ENCODE results near the gene SCP2D1.

DNA sequence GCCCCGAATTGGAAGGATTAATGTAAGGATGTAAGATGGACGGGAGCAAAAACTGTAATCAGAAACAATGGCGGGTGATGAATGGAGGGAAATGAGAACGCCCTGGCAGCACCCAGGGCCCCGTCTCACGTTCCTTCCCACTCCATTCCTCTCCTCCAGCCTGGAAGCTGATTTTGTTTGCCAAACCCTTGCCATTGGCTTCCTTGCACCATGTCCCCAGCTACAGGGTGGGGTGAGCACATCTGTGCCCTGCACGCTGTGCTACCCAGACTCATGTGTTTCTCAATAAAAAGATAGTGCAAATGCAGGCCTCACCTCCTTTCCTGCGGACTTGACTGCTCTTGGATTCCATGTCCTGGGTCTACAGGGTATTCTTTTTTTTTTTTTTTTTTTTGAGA is 26.7 kb downstream of the SCP2D1 start:
- TF ChIP-seq EP300 (IDR thresholded peaks at IDR 0.05; ENCODE audit: low read depth) (no peak), POLR2A (IDR thresholded peaks at IDR 0.05) (no peak)
- TF ChIP-seq, protein P1, sequence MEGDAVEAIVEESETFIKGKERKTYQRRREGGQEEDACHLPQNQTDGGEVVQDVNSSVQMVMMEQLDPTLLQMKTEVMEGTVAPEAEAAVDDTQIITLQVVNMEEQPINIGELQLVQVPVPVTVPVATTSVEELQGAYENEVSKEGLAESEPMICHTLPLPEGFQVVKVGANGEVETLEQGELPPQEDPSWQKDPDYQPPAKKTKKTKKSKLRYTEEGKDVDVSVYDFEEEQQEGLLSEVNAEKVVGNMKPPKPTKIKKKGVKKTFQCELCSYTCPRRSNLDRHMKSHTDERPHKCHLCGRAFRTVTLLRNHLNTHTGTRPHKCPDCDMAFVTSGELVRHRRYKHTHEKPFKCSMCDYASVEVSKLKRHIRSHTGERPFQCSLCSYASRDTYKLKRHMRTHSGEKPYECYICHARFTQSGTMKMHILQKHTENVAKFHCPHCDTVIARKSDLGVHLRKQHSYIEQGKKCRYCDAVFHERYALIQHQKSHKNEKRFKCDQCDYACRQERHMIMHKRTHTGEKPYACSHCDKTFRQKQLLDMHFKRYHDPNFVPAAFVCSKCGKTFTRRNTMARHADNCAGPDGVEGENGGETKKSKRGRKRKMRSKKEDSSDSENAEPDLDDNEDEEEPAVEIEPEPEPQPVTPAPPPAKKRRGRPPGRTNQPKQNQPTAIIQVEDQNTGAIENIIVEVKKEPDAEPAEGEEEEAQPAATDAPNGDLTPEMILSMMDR (IDR thresholded peaks at IDR 0.05) = no peak
